ENCODE measurements around the gene TMEM86B. TPM values are rescaled to one million over a fixed set of nuclear protein-coding genes. Genes with fewer than 3 reads are reported as not detected.

Gene TMEM86B
- total RNA-seq, 6 experiments from 2014 or later, result 8.8 to 22.2 (median 14.0) TPM

GRCh38 chr19:55224038-55224665 is 4.4 kb downstream of the TMEM86B start:
- TF ChIP-seq POLR2A (IDR thresholded peaks at IDR 0.05), result no peak
- TF ChIP-seq CTCF (IDR thresholded peaks at IDR 0.05), result no peak
- peaks cover 0 to 5% (median 0%) of the 10 kb centered on the region in 4 donors for H3K36me3 ChIP-seq
- 57% methylated on average over 4 of the region's 26 CpGs for WGBS (ENCODE audit: insufficient coverage, low coverage, low lambda C conversion rate, missing lambda C conversion rate)
- no peak overlapping the region for H3K27ac ChIP-seq
- intact Hi-C loops (cut with DNase I), result no loop called here
- peaks cover 0 to 5% (median 4%) of the 10 kb centered on the region in 4 donors for H3K4me1 ChIP-seq
- no peak for ATAC-seq
- DNase-seq, result no peak
- H3K9me3 ChIP-seq, result no peaks in the 10 kb centered on the region
- H3K4me3 ChIP-seq, result no peak overlapping the region
- H3K27me3 ChIP-seq, result no peaks in the 10 kb centered on the region

- Histone ChIP-seq H3K36me3 (peaks cover 0 to 5% (median 0%) of the 10 kb centered on the region in 4 donors), H3K27me3 (no peaks in the 10 kb centered on the region), H3K9me3 (no peaks in the 10 kb centered on the region), H3K4me1 (no peaks in the 10 kb centered on the region), H3K4me3 (no peak overlapping the region), H3K27ac (no peak overlapping the region)
- 60% methylated on average over 1 of the region's 17 CpGs for WGBS (ENCODE audit: insufficient coverage, low coverage, low lambda C conversion rate, missing lambda C conversion rate)
- DNase-seq (no peak), ATAC-seq (no peak)
- intact Hi-C loops (cut with DNase I), result no loop called here
- no peak for TF ChIP-seq CTCF (IDR thresholded peaks at IDR 0.05)
- TF ChIP-seq POLR2A (IDR thresholded peaks at IDR 0.05), result no peak
These were observed 5.1 kb downstream of the TMEM86B start for GRCh38 chr19:55223291-55224037.

GRCh38 chr19:55220525-55220924 is 8.0 kb downstream of the TMEM86B start:
- H3K4me3 ChIP-seq, result no peak overlapping the region
- intact Hi-C loops (cut with DNase I), result no loop called here
- peaks cover 0 to 11% (median 0%) of the 10 kb centered on the region in 4 donors for H3K4me1 ChIP-seq
- H3K36me3 ChIP-seq, result no peaks in the 10 kb centered on the region
- H3K9me3 ChIP-seq, result no peaks in the 10 kb centered on the region
- WGBS (ENCODE audit: insufficient coverage, low coverage, low lambda C conversion rate, missing lambda C conversion rate), result 73% methylated on average over 5 of the region's 9 CpGs
- no peak overlapping the region for H3K27ac ChIP-seq
- DNase-seq (no peak), ATAC-seq (no peak)
- TF ChIP-seq CTCF (IDR thresholded peaks at IDR 0.05) (no peak), POLR2A (IDR thresholded peaks at IDR 0.05) (no peak)
- no peaks in the 10 kb centered on the region for H3K27me3 ChIP-seq

- Histone ChIP-seq H3K4me3 (peak overlapping the region; percentile 44 to 67 (median 49)), H3K27me3 (no peaks in the 10 kb centered on the region), H3K9me3 (no peaks in the 10 kb centered on the region), H3K27ac (peak overlapping the region in 2 of 3 donors; percentile 52 to 59), H3K36me3 (no peaks in the 10 kb centered on the region), H3K4me1 (peaks cover 0 to 11% (median 0%) of the 10 kb centered on the region in 4 donors)
- peak; percentile 79 to 81 (median 80) for DNase-seq
- ATAC-seq, result peak; percentile 90 to 94 (median 92)
- 7% methylated on average over 18 of the region's 36 CpGs for WGBS (ENCODE audit: insufficient coverage, low coverage, low lambda C conversion rate, missing lambda C conversion rate)
- peak; percentile 76 for TF ChIP-seq POLR2A (IDR thresholded peaks at IDR 0.05)
- peak in 1 of 4 donors; percentile 12 for TF ChIP-seq CTCF (IDR thresholded peaks at IDR 0.05)
- intact Hi-C loops (cut with DNase I), result no loop called here
These were observed 11.9 kb downstream of the TMEM86B start for GRCh38 chr19:55216461-55217198.

Measured in right lobe of liver (tissue), 6 donors.